ENCODE data around the gene ERGIC2.

Gene ERGIC2

DNA sequence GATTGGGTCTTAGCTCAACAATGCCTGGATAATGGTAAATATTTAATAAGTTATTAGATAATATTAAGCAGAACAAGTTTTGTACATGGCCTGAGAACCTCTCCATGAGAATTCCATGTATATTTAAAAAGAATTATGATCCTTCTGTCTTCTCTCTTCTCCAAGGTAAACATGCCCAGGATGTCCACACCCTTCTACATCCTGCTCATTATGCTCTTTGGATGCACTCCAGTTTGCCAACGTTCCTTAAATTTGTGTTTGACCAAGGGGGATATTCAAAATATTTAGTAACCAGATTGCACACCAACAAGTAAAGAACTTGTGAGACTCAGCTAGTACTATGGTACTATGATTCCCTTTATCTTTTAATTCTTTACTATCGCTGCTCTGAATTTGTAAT, 44.8 kb upstream of the ERGIC2 start:
- FAIRE-seq (no peak), DNase-seq (ENCODE audit: insufficient read length, low spot score) (no peak)
- no peak for TF ChIP-seq CTCF (IDR thresholded peaks at IDR 0.05; ENCODE audit: insufficient read depth, missing control alignments)

DNA sequence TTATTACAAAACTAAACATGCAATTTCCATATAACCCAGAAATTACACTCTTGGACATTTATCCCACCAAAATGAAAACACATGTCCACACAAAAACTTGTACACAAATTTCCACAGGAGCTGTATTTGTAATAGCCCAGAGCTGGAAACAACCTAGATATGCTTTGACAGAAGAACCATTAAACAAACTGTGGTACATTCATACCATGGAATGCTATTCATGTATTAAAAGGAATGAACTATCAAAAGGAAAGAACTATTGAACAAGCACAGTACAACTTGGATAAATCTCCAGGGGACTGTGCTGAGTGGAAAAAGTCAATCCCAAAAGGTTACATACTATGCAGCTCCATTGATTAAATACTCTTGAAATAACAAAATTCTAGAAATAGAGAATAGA, 35.8 kb upstream of the ERGIC2 start:
- TF ChIP-seq CTCF (IDR thresholded peaks at IDR 0.05; ENCODE audit: insufficient read depth, missing control alignments), result no peak
- DNase-seq (ENCODE audit: insufficient read length, low spot score) (no peak), FAIRE-seq (no peak)

DNA sequence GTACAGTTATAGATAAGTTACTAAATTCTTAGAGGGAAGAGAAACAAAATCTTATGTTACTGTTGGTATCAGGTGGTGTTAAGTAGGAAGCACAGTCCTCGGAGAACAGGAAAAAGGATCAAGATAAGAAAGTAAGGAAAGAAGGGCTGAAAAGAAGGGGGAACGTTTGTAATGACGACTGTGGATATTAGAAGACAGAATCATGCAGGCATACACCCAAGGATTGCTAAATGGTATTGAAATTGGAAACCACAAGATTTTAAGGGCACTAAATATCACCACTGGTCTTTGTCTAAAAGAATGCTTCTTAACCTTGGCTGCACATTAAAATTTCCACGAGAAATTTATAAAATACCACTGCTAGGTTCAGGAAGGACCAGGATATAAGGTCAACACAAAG, 34.1 kb upstream of the ERGIC2 start:
- FAIRE-seq (no peak), DNase-seq (ENCODE audit: insufficient read length, low spot score) (no peak)
- TF ChIP-seq CTCF (IDR thresholded peaks at IDR 0.05; ENCODE audit: insufficient read depth, missing control alignments), result no peak

- TF ChIP-seq CTCF (IDR thresholded peaks at IDR 0.05; ENCODE audit: insufficient read depth, missing control alignments), result no peak
- no peak for FAIRE-seq
- DNase-seq (ENCODE audit: insufficient read length, low spot score), result no peak
Observed at GRCh38 chr12:29414368-29414767, 33.4 kb upstream of the ERGIC2 start.

DNA sequence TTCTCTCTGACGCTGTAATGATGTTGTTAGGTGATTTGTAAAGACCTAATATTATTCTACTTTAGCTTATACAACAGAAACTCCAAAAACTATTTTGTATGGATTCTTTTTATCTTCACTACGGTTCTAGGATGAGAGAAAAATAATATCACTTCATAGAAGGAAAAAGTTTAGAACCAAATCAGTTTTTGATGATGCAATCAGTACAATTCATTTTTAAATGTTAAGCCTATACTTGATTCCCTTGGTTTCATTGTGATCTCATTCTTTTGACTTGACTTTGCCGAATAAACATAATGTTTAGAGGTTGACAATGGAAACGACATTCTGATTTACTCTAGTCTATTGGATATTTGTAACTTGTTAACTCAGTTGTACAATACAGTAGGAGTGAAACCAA, 24.6 kb upstream of the ERGIC2 start:
- no peak for TF ChIP-seq CTCF (IDR thresholded peaks at IDR 0.05; ENCODE audit: insufficient read depth, missing control alignments)
- no peak for FAIRE-seq
- DNase-seq (ENCODE audit: insufficient read length, low spot score), result no peak

- TF ChIP-seq CTCF (IDR thresholded peaks at IDR 0.05; ENCODE audit: insufficient read depth, missing control alignments), result no peak
- no peak for DNase-seq (ENCODE audit: insufficient read length, low spot score)
- FAIRE-seq, result no peak
Observed at GRCh38 chr12:29403991-29404390, 23.0 kb upstream of the ERGIC2 start.

DNA sequence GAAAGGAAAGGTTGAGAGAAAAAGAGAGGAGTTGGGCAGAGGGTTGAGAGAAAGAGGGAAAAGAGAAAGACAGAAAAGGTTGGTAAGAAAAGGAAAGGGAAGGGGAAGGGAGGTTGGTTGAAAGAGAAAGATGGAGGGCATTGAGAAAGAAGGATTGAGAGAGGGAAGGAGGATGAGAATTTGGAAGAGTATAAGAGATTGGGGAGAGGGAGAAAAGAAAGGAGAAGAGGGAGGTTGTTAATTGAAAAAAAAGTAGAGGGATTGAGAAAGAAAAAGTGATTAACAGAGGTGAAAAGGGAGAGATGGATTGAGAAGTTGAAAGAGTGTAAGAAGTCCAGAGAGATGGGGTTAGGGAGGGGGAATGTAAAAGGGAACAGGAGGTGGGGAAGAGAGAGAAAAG, 21.5 kb upstream of the ERGIC2 start:
- TF ChIP-seq CTCF (IDR thresholded peaks at IDR 0.05; ENCODE audit: insufficient read depth, missing control alignments), result no peak
- no peak for FAIRE-seq

More for the DNA sequence above, 21.5 kb upstream of the ERGIC2 start:
- no peak for DNase-seq (ENCODE audit: insufficient read length, low spot score)
